ENCODE measurements around the gene TMEM109.

TMEM109 gene

DNA sequence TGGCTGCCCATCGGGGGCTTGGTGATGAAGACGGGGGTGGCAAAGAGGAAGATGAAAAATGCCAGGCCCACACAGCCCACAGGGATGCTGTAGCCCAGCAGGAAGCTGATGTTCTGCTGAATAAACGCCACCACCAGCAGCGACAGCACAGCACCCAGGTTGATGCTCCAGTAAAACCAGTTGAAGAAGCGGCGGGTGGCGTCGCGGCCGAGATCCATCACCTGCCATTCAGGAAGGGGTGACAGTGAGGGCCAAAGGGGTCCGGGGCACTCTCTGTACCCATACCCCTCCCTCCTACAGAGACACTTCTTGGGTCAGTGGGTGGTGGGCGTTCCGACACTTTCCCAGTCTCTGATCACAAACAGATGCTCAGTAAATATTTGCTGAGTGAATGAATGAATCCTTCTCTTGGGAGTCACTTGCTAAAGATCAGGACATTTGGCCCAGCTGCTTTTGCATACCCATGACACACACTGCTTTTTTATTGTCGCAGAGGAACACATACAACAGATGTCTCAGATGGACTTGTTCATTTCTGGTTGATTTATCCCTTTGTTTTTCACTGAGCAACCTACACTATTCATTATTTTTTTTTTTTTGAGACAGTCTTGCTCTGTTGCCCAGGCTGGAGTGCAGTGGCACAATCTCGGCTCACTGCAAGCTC is 32.8 kb downstream of the TMEM109 start:
- no peak for TF ChIP-seq CTCF (IDR thresholded peaks at IDR 0.05; ENCODE audit: low read depth, low read length)
- no peak for DNase-seq (ENCODE audit: low read depth, low spot score)
- no peak overlapping the region for H3K4me3 ChIP-seq (ENCODE audit: low read depth, low read length)
- in situ Hi-C loops (cut with HindIII; ENCODE audit: low sequenced_read_pairs) = no loop called here

DNA sequence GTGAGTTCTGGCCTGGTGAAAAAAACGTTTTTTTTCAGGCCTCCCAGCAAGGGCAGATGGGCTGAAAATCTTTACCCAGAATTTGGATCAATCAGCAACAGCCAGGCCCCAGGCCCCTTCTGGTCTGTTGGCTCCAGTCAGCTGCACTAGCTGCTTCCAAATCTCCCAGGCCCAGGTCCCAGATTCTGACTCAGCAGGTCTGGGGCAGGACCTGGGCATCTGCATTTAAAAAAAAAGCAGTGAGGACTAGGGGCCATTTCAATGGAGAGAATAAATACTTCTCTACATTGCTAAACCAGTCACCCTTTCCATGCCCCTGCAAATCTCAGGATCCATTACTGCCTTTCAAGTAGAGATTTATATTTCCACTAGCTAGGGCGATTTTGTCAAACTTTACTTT is 33.7 kb downstream of the TMEM109 start:
- DNase-seq (ENCODE audit: low read depth, low spot score) = no peak
- no peak for TF ChIP-seq CTCF (IDR thresholded peaks at IDR 0.05; ENCODE audit: low read depth, low read length)
- in situ Hi-C loops (cut with HindIII; ENCODE audit: low sequenced_read_pairs) = no loop called here
- H3K4me3 ChIP-seq (ENCODE audit: low read depth, low read length) = no peak overlapping the region

GRCh38 chr11:60948250-60948649 is 34.3 kb downstream of the TMEM109 start:
- no peak for TF ChIP-seq CTCF (IDR thresholded peaks at IDR 0.05; ENCODE audit: low read depth, low read length)
- in situ Hi-C loops (cut with HindIII; ENCODE audit: low sequenced_read_pairs) = no loop called here
- DNase-seq (ENCODE audit: low read depth, low spot score) = no peak
- no peak overlapping the region for H3K4me3 ChIP-seq (ENCODE audit: low read depth, low read length)

- H3K4me3 ChIP-seq (ENCODE audit: low read depth, low read length) = no peak overlapping the region
- in situ Hi-C loops (cut with HindIII; ENCODE audit: low sequenced_read_pairs) = no loop called here
- no peak for TF ChIP-seq CTCF (IDR thresholded peaks at IDR 0.05; ENCODE audit: low read depth, low read length)
- DNase-seq (ENCODE audit: low read depth, low spot score) = no peak
Measured at GRCh38 chr11:60950024-60950423, 36.1 kb downstream of the TMEM109 start.

DNA sequence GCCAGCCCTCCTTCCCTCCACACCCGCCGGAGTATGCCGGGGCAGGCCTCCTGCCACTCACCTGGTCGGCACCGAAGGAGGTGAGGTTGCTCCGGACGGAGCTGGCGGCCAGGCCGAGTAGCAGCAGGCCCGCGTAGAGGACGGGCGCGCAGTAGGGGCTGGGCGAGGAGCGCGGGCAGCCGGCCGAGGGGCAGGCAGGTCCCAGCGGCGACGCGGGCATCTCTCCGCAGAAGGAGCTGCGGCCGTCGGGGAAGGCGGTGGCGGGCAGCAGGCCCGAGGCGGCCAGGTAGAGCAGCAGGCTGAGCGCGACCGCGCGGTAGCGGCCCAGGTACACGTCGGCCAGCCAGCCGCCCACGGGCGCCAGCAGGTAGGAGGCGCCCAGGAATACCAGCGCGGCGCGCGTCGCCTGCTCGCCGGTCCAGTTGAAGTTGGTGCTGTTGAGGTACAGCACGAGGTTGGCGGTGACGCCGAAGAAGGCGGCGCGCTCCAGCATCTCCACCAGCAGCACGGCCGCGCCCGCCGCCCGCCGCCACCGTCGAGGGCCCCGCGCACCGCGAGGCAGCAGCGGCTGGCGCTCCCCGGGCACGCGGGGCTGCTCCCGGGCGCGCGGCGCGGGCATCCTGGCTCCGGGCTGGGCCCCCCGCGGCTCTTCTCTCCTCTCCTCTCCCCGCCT is 37.1 kb downstream of the TMEM109 start:
- no peak for DNase-seq (ENCODE audit: low read depth, low spot score)
- in situ Hi-C loops (cut with HindIII; ENCODE audit: low sequenced_read_pairs) = no loop called here
- TF ChIP-seq CTCF (IDR thresholded peaks at IDR 0.05; ENCODE audit: low read depth, low read length) = no peak
- no peak overlapping the region for H3K4me3 ChIP-seq (ENCODE audit: low read depth, low read length)

- in situ Hi-C loops (cut with HindIII; ENCODE audit: low sequenced_read_pairs) = no loop called here
- no peak overlapping the region for H3K4me3 ChIP-seq (ENCODE audit: low read depth, low read length)
- no peak for DNase-seq (ENCODE audit: low read depth, low spot score)
- no peak for TF ChIP-seq CTCF (IDR thresholded peaks at IDR 0.05; ENCODE audit: low read depth, low read length)
Measured at GRCh38 chr11:60951606-60951903, 37.6 kb downstream of the TMEM109 start.

Data from astrocyte of the spinal cord (primary cell).